Measurements from ENCODE around the gene SHOX.

- no peak for TF ChIP-seq POLR2AphosphoS5 (IDR thresholded peaks at IDR 0.05; ENCODE audit: insufficient read depth in 1 of 2, low read depth in 1 of 2)
- TF ChIP-seq POLR2A (IDR thresholded peaks at IDR 0.05) = no peak
- no peak for TF ChIP-seq CTCF (IDR thresholded peaks at IDR 0.05)
Measured at GRCh38 chrX:652341-652741, 21.8 kb downstream of the SHOX start.
